IPS-NIHi11 (cell line): ENCODE results near the gene SYNGR4.

Source experiments
- DNase-seq: peaks from one replicate; pipeline ENCODE4 v3.0.0; 2012; ENCODE audit warnings: mixed read lengths, low spot score

The SYNGR4 gene

DNA sequence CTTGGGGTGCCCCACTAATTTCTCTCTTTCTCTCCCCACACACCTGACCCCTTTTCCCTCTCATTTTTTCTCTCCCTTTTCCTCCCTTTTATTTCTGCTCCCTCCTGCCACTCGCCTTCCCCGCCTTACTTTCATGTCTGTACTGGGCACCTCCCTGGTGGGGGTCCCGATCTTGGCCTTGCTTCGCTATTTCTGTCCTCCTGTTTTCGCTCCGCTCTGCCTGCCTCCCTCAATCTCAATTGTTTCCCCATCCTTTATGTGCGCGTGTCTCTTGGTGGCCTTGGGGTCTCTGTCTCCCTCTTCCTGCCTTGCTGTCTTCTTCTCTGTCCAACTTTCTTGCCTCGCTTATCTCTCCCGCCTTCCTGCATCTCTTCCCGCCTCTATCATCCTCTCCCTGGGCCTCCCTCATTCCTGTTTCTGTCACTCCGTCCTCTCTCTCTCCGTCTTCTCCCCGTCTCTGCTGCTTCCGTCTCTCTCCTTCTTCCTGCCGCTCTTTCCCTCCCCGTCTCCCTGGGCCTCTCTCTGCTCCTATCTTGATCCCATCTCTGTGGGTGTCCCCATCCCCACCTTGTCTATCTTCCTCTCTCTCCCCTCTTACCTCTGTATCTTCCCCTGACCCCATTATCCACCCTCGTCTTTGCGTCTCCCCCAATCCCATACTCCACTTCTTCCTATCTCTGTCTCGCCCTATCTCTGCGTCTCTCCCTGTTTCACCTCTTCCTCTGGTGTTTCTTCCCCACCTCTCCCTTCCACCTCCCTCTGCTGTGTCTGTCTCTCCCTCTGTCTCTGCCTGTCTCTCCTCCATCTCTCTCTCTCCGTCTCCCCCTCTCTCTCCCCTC is 33.3 kb downstream of the SYNGR4 start:
- DNase-seq, result no peak

DNA sequence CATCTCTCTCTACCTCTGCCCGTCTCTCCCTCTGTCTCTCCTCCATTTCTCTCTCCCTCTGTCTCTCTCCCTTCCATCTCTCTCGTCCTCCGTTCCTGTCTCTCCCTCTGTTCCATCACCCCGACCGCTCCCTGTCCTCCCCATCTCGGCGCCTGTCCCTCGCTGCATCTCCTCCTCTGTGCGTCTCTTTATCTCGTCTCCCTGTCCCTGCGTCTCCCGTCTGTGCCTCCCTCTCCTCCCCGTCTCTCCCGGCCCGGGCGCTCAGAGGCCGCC is 33.9 kb downstream of the SYNGR4 start:
- no peak for DNase-seq

DNA sequence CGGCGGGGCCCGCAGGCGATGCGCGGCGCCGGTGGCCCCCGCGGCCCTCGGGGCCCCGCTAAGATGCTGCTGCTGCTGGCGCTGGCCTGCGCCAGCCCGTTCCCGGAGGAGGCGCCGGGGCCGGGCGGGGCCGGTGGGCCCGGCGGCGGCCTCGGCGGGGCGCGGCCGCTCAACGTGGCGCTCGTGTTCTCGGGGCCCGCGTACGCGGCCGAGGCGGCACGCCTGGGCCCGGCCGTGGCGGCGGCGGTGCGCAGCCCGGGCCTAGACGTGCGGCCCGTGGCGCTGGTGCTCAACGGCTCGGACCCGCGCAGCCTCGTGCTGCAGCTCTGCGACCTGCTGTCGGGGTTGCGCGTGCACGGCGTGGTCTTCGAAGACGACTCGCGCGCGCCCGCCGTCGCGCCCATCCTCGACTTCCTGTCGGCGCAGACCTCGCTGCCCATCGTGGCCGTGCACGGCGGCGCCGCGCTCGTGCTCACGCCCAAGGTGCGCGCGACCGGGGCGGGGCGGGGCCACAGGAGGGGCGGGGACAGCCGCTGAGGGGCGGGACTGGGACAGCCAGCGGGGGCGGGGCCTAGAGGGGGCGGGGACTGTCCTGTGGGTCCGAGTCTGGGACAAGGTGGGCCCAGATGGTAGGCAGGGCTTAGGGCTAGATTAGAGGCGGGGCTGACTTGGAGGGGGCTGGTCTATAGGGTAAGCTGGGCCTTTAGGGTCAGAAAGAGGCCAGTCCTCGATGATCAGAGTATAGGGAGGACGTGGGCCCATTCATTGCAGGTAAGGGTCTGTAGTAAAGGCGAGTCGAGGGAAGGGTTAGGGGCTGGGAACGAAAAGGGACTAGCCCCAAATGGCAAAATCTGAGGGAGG is 34.4 kb downstream of the SYNGR4 start:
- DNase-seq, result peak; percentile 89

DNA sequence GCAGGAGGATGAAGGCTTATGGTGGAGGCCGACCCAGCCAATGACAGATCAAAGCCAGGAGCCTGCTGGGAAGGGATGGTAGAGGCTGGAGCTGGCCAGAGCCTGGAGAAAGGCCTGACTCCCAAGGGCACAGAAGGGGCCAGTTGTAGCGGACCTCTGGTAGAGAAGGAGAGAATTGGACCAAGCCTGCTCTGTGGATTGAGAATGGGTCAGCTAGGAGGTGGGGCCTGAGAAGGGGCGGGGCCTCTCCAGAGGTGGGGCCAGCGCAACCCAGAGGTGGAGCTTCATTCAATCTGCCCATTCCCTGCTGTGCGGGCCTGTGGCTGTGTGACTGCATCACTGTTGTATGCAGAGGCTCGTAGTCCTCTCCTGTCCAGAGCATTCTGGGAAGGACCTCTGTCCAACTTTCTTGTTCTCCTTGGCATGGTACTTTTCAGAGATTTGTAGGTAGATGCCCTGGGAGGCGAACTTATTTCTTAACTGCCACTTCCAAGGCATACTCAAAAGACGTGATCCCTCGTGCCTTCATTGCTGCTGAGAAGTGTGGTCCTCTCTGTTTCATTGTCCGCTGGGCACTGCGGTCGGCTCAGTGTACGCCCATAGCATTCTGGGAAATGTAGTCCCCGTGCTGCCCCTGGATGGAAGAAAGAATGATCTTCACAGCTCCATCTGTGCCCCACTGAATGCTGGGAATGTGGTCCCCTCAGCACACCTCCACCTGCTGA is 36.0 kb downstream of the SYNGR4 start:
- peak; percentile 61 for DNase-seq

DNA sequence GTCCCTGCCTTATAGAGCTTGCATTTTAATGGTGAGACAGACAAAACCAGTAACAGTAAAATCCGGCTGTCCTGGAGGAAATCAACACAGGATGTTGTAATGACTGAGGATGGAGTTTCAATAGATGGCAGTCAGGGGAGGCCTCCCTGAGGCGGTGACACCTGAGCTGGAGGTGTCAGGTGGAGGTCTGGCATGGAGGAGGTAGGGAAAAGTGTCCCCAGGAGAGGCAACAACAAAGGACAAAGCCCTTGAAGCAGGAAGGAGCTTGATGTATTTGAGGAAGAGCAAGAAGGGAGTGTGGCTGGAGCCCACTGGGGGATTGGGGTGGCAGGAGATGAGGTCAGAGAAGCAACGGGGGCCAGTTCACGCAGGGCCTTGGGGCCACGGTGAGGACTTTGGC is 37.1 kb downstream of the SYNGR4 start:
- DNase-seq, result no peak

DNA sequence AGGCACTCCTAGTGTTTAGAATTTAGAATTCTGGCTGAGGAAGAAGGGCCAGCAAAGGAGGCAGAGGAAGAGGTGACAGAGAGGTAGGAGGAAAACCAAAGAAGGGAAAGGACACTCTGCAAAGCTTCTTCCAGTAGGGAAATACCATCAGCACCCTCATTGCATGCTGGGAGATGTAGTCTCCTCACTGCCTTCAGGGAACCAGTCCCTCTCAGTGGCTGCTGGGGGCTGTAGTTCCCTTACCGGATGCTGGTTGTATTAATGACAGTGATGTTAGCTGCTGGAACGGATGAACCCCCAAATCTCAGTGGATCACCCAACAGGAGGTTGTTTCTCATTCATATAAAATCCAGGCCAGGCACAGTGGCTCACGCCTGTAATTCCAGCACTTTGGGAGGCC is 39.4 kb downstream of the SYNGR4 start:
- peak; percentile 76 for DNase-seq

DNA sequence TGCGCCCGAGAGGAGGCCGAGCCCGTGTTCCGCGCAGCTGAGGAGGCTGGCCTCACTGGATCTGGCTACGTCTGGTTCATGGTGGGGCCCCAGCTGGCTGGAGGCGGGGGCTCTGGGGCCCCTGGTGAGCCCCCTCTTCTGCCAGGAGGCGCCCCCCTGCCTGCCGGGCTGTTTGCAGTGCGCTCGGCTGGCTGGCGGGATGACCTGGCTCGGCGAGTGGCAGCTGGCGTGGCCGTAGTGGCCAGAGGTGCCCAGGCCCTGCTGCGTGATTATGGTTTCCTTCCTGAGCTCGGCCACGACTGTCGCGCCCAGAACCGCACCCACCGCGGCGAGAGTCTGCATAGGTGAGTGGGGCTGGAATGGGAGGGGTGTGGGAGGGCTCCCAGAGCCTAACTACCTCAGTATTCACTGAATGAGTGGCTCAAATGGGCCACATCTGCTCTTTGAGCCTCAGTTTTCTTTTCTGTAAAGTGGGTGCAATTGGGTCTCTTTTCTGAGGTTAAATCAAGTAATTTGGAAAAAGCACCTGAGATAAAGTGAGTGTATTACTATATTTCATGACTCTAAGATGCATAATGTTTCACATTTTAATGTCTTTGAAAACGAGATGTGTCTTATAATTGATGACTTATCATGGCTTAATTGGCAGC is 41.0 kb downstream of the SYNGR4 start:
- no peak for DNase-seq

DNA sequence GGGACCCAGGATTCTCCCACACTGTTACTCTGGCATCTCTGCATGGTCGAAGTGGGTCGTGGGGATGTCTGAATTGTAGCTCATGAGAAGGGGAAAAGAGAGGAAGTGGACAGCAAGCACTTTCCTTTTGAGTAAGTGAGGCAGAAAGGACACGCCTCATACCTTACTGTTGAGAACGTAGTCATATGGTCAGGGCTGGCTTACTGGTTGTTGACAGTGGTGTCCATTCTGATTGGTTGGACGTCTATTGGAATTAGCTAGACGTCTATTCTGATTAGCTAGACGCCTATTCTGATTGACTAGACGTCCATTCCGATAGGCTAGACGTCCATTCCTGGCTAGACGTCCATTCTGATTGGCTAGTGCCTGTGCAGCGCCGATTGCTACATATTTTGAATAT is 41.7 kb downstream of the SYNGR4 start:
- no peak for DNase-seq

DNA sequence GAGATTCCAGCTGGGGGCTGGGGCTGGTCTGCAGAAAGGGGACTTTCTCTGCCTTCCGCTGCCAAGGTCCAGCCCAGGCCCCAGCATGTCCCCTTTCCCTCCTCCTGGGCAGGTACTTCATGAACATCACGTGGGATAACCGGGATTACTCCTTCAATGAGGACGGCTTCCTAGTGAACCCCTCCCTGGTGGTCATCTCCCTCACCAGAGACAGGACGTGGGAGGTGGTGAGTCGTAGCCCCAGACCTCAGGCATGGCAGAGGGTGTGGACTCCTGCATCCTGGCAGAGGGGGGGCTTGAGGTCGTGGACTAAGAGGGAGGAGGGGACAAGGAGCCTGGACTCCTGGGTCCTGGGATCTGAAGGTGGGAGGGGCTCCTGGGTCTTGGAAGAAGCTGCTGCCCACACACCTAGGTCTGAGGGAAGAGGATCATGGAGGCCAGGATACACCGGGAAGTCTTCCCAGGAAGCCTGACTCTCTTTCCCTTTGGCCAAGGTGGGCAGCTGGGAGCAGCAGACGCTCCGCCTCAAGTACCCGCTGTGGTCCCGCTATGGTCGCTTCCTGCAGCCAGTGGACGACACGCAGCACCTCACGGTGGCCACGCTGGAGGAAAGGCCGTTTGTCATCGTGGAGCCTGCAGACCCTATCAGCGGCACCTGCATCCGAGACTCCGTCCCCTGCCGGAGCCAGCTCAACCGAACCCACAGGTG is 49.9 kb downstream of the SYNGR4 start:
- no peak for DNase-seq

DNA sequence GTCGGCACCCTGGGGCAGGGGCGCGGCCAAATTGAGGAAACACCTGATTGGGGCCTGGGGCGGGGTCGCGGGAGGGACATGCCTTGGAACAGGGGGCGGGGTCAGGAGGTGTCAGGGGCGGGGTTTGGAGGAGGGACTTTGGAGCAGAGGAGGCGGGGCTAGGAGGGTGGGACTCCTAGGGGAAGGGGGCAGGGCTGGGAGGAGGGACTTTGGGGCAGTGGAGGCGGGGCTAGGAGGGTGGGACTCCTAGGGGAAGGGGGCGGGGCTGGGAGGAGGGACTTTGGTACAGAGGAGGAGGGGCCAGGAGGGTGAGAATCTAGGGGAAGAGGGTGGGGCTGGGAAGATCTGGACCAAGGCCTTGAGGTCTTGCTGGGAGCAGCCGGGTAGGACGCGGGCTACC is 51.2 kb downstream of the SYNGR4 start:
- DNase-seq, result peak; percentile 79

DNA sequence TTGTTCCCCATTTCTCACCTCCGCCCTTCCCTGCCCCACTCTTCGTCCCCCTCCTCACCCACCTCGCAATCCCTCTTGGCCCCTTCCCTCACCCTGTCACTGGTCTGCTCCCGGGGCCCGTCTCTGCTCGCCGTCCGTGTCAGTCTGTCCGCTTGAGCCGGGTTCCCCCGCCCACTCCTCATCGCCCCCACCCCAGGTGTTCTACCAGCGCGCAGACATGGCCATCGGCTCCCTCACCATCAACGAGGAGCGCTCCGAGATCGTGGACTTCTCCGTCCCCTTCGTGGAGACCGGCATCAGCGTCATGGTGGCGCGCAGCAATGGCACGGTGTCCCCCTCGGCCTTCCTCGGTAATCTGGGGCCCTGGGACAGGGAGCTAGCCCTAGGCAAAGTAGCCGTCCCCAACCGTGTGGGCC is 51.6 kb downstream of the SYNGR4 start:
- DNase-seq, result no peak

DNA sequence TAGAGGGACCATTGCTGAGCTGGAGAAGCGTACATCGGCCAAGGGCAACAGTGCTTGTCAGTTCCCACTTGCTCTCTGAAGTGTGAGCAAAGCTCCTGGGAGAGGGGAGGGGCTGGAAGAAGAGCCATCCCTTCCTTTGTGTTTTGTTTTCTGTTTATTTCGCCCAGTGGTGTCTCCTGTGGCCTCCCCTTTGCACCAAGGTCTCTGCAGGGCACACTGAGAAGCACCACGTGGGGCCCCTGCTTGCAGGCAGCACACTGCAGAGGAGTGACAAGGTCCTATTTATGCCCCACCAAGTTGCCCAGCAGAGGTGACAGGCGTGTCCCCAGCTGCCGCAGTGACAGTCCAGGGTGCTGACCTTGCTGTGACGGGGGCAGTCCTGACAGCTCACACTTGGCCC is 53.3 kb downstream of the SYNGR4 start:
- DNase-seq, result no peak

DNA sequence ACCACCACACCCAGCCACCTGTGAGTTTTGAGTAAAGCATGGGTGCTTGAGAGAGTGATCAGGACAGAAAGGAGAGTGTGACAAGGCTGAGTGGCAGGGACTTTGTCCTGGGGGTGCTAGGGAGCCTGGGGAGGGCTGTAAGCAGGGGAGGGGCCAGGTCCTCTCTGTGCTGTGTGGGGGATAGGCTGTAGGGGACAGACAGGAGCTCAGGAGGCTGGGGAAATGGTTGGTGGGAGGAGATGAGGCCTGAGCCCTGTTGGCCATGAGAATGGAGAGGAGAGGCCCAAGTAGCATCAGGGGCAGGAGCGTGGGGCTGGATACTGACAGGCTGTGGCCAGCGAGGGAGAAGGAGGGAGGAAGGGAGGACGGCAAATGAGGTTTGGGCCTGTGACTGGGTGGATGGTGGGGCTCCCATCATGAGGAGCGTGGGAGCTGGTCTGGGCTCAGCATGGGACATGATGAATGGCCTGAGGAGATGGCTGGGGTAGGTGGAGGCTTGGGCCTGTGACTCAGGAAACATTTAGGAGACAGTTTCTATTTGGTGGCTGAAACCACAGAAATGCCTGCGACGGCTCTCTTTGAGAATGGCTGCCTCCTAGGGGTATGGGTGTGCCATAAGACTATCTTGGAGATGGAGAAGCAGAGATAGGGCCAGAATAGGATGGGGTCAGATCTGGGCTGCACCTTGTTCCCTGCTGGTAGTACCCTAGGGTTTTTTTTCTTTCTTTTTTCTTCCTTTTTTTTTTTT is 54.3 kb downstream of the SYNGR4 start:
- no peak for DNase-seq

DNA sequence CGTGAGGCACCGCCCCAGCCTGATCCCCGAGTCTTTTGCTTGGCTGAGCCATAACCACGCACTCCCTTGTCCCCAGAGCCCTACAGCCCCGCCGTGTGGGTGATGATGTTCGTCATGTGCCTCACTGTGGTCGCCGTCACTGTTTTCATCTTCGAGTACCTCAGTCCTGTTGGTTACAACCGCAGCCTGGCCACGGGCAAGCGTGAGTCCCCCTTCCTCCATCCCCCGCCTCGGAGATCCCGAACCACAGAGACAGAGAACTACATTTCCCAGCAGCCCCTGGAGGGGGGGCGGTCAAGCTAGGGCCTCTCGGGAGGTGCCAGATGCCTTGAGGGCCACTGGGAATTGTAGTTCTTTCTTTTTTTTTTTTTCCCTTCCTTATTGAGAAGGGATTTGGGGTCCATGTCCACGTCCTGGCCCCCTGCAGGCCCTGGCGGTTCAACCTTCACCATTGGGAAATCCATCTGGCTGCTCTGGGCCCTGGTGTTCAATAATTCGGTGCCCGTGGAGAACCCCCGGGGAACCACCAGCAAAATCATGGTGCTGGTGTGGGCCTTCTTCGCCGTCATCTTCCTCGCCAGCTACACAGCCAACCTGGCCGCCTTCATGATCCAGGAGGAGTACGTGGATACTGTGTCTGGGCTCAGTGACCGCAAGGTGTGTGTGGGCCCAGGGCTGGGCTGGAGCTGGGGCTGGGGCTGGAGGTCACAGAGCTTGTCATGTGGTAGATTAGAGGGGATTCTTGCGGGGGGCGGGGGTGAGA is 55.2 kb downstream of the SYNGR4 start:
- peak; percentile 83 for DNase-seq

DNA sequence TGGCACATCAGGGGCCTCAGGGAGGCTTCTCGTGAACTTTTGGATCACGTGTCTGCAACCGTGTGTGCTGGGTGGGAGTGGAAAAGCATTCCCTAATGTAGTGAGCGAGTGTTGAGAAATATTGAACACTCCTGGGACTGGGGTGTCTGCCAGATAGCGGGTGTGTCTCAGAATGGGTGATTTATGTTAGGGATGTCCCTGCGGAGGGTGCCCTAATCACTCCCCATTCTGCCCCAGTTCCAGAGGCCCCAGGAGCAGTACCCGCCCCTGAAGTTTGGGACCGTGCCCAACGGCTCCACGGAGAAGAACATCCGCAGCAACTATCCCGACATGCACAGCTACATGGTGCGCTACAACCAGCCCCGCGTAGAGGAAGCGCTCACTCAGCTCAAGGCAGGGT is 57.4 kb downstream of the SYNGR4 start:
- DNase-seq, result no peak

DNA sequence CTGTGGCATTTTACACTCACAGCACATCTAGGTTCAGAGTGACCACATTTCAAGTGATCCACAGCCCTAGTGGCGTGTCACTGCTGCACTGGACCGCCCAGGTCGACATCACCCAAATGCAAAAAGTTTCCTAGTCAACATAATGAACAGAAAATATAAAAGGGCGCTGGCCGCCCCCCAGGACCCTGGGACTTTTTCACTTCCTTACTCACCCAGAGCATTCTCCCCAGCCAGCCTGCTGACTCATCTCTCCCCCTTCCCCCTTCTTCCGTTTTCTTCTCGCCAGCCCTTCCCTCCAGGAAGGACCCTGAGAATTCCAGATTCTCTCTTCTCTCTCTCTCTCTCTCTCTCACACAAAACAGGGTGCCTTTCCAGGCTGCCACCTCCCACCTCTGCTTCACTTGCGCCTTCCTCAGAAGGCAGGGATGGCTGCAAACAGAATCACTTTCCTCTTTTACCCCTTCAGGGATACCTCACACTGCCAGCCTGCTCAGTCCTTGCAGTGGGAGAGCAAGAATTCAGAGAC is 60.6 kb downstream of the SYNGR4 start:
- DNase-seq, result peak; percentile 38
